HepG2 (cell line): ENCODE results near the gene ANKRD44. TPM values are rescaled to one million over a fixed set of nuclear protein-coding genes. Genes with fewer than 3 reads are reported as not detected.

Experiments
- ATAC-seq: fragments of 200-7000 bp; cut with Tn5 transposase; 3 replicates; pipeline ENCODE4 v1.9.1; 2020; ENCODE audit warnings: mild to moderate bottlenecking, moderate library complexity
- BruUV-seq: library from RNA; stranded (reverse); fragments of 400-500 nt; replicated peaks from 2 replicates; lab custom pipeline; 2021; lab: Mats Ljungman, UMichigan
- CTCF ChIA-PET: fragments of 300-600 bp; formaldehyde crosslinking; extraction: SDS; loops from one replicate; lab custom pipeline; 2021; ENCODE audit warnings: low total read pairs, inconsistent platforms, low intra/inter-chr PET ratio; lab: Yijun Ruan, JAX
- POLR2A ChIA-PET: fragments of 350-600 bp; sonication (Branson Sonifier 250); formaldehyde crosslinking; loops from one replicate; lab custom pipeline; 2020; ENCODE audit warnings: antibody characterized with exemption, inconsistent platforms; lab: Yijun Ruan, JAX
- DNase-seq: peaks from one replicate; pipeline ENCODE4 v3.0.0-alpha.2; 2015; ENCODE audit warnings: low spot score
- FAIRE-seq: peaks from 3 replicates; lab custom pipeline; 2011; peaks lifted over from hg19 to GRCh38; lab: Jason Lieb, UNC
- H2AFZ ChIP-seq: one replicate; pipeline ENCODE4 v1.6.1; 2011; ENCODE audit warnings: low read length, inconsistent platforms
- H3K27ac ChIP-seq: fragments of 300-600 bp; 3 replicates; pipeline ENCODE4 v1.8.0; 2011; ENCODE audit warnings: mixed run types, mild to moderate bottlenecking, mixed read lengths, low read length, inconsistent platforms; ENCODE audit not compliant: insufficient read depth; ENCODE audit errors: extremely low read length
- H3K27me3 ChIP-seq, 2 experiments: fragments of 200-600 bp in 1 of 2; 2 replicates in 1 of 2; 3 replicates in 1 of 2; pipeline versions ENCODE4 v1.6.0 to v1.8.0; 2011; ENCODE audit warnings: low read length in 2 of 2, mild to moderate bottlenecking in 2 of 2, moderate library complexity in 2 of 2, inconsistent platforms in 1 of 2; ENCODE audit not compliant: insufficient read depth in 2 of 2, control insufficient read depth in 1 of 2
- H3K36me3 ChIP-seq, 2 experiments: fragments of 200-600 bp in 1 of 2; replicated peaks in 1 of 2; 2 replicates in 1 of 2; 3 replicates in 1 of 2; pipeline versions ENCODE4 v1.5.1 to v1.8.0; 2011; ENCODE audit warnings: low read length in 2 of 2, inconsistent platforms in 1 of 2; ENCODE audit not compliant: insufficient read depth in 2 of 2, control insufficient read depth in 1 of 2
- H3K4me1 ChIP-seq: 2 replicates; pipeline ENCODE4 v1.5.1; 2012; ENCODE audit warnings: low read length, inconsistent platforms; ENCODE audit not compliant: insufficient read depth
- H3K4me2 ChIP-seq: 2 replicates; pipeline ENCODE4 v1.6.0; 2011; ENCODE audit warnings: low read depth, low read length, inconsistent platforms
- H3K4me3 ChIP-seq, 3 experiments: fragments of 200-600 bp in 1 of 3; sonication (generic), shearing (Covaris generic) in 1 of 3; replicated peaks in 1 of 3; 2 replicates each; pipeline ENCODE4 v1.5.1; 2011 to 2016; ENCODE audit warnings: low read length in 3 of 3, inconsistent platforms in 2 of 3, low read depth in 2 of 3, mild to moderate bottlenecking in 2 of 3, control low read depth in 1 of 3, mixed read lengths in 1 of 3; ENCODE audit not compliant: insufficient read depth in 1 of 3
- H3K79me2 ChIP-seq: one replicate; pipeline ENCODE4 v1.6.1; 2011; ENCODE audit warnings: low read length, inconsistent platforms; ENCODE audit not compliant: insufficient read depth
- H3K9ac ChIP-seq: 2 replicates; pipeline ENCODE4 v1.6.0; 2011; ENCODE audit warnings: mild to moderate bottlenecking, low read depth, low read length, inconsistent platforms; ENCODE audit not compliant: insufficient read depth
- H3K9me3 ChIP-seq: 2 replicates; pipeline ENCODE4 v1.5.1; 2012; ENCODE audit warnings: mild to moderate bottlenecking, low read length
- H4K20me1 ChIP-seq: 2 replicates; pipeline ENCODE4 v1.6.0; 2011; ENCODE audit warnings: inconsistent platforms, mild to moderate bottlenecking, low read length, moderate library complexity; ENCODE audit not compliant: insufficient read depth
- ARNTL ChIP-seq: sonication (generic); formaldehyde crosslinking; IDR thresholded peaks from 2 replicates; pipeline ENCODE4 v1.4.0; 2020; ENCODE audit warnings: mild to moderate bottlenecking, missing genetic modification reagents
- ATF4 ChIP-seq, 2 experiments: fragments of 450-650 bp in 1 of 2; sonication (generic) in 1 of 2; formaldehyde crosslinking; IDR thresholded peaks; 2 replicates each; pipeline versions ENCODE4 v1.5.0 to v1.8.0; 2020 to 2022; ENCODE audit warnings: mild to moderate bottlenecking in 1 of 2, missing genetic modification reagents in 1 of 2
- MXI1 ChIP-seq: IDR thresholded peaks from 3 replicates; pipeline ENCODE4 v1.6.1; 2012; ENCODE audit warnings: low read depth, low read length, inconsistent platforms, borderline replicate concordance
- NFAT5 ChIP-seq: sonication (generic); formaldehyde crosslinking; IDR thresholded peaks from 2 replicates; pipeline ENCODE4 v1.4.0; 2020; ENCODE audit warnings: missing genetic modification reagents
- PHF20 ChIP-seq: sonication (generic); formaldehyde crosslinking; IDR thresholded peaks from 2 replicates; pipeline ENCODE4 v1.5.0; 2020; ENCODE audit warnings: mild to moderate bottlenecking, missing genetic modification reagents
- RFX5 ChIP-seq: IDR thresholded peaks from 2 replicates; pipeline ENCODE4 v1.6.1; 2011; ENCODE audit warnings: low read depth, low read length, improper control_type of control experiment
- SNAI1 ChIP-seq: sonication (generic); formaldehyde crosslinking; IDR thresholded peaks from 2 replicates; pipeline ENCODE4 v1.5.0; 2020; ENCODE audit warnings: mild to moderate bottlenecking, missing genetic modification reagents, borderline replicate concordance
- ZBTB14 ChIP-seq: sonication (generic); formaldehyde crosslinking; IDR thresholded peaks from 2 replicates; pipeline ENCODE4 v1.4.0; 2020; ENCODE audit warnings: missing genetic modification reagents
- WGBS: methylation state at CpG from one replicate; pipeline ENCODE4 v1.1.6; 2017; ENCODE audit warnings: low lambda C conversion rate; 5-methylcytosine and 5-hydroxymethylcytosine counted together
- in situ Hi-C: cut with HindIII; loops from 2 replicates; pipeline ENCODE4 v1.10.0; 2017; ENCODE audit warnings: low pct_unique_long_range_greater_than_20kb; ENCODE audit not compliant: extremely low pct_ligation_motif_present
- intact Hi-C: fragments of 100-400 bp; cut with micrococcal nuclease; formaldehyde crosslinking; loops from one replicate; pipeline ENCODE4 v1.10.0; 2022; ENCODE audit not compliant: unreplicated experiment
- polyA plus RNA-seq, 8 experiments: library from polyadenylated mRNA; depleted of rRNA in 3 of 8; stranded (reverse) in 7 of 8; unstranded in 1 of 8; fragments of >200 nt; fragmentation: Illumina TruSeq in 4 of 8; extraction: Trizol in 4 of 8; gene quantifications; 2 replicates each; pipeline versions ENCODE4 v1.2.1 to v1.2.3, GENCODE V29; 2011 to 2016; ENCODE audit warnings: low read depth in 4 of 8, missing spikeins in 1 of 8, mixed read lengths in 1 of 8; ENCODE audit not compliant: insufficient read depth in 1 of 8
- total RNA-seq, 5 experiments: library from RNA; depleted of rRNA; stranded (reverse); fragments of >200 nt; fragmentation: Illumina TruSeq; extraction: Trizol; gene quantifications; 2 replicates each; pipeline ENCODE4 v1.2.3, GENCODE V29; 2016; ENCODE audit warnings: low read depth in 1 of 5

The ANKRD44 gene
- total and polyA plus RNA-seq, 2 of the 13 experiments (the other 11 are each of a cell fraction or from before 2014, with no cell fraction given): 0.04 to 0.11 TPM

GRCh38 chr2:197124639-197125390 is 185.8 kb downstream of the ANKRD44 start:
- CTCF ChIA-PET: no interaction called here
- no peaks in the 10 kb centered on the region for H3K36me3 ChIP-seq
- in situ Hi-C loops: no loop called here

More at GRCh38 chr2:197124639-197125390, 185.8 kb downstream of the ANKRD44 start:
- no TSS peak for BruUV-seq
- WGBS: 12% methylated on average over 7 of the region's 7 CpGs
- POLR2A ChIA-PET: no interaction called here
- H3K27ac ChIP-seq: no peak overlapping the region
- TF ChIP-seq ARNTL (CRISPR knock-in tag) (no peak), MXI1 (no peak), PHF20 (CRISPR knock-in tag) (no peak), NFAT5 (no peak), ZBTB14 (CRISPR knock-in tag) (no peak), ATF4 (CRISPR knock-in tag; IDR thresholded peaks at IDR 0.05) (no peak), RFX5 (no peak), SNAI1 (CRISPR knock-in tag) (no peak)
- DNase-seq: no peak
- H3K79me2 ChIP-seq: no peaks in the 10 kb centered on the region
- H3K4me1 ChIP-seq: no peaks in the 10 kb centered on the region
- no peaks in the 10 kb centered on the region for H4K20me1 ChIP-seq
- H3K4me2 ChIP-seq: no peak overlapping the region
- H3K4me3 ChIP-seq: no peak overlapping the region
- intact Hi-C loops: no loop called here
- H3K9ac ChIP-seq: no peak overlapping the region
- no peak for FAIRE-seq
- peaks cover 2 to 9% of the 10 kb centered on the region in 2 experiments; a peak in 3 of 5 replicates for H3K27me3 ChIP-seq
- no peak overlapping the region for H2AFZ ChIP-seq
- no peaks in the 10 kb centered on the region for H3K9me3 ChIP-seq
- no peak for ATAC-seq
